Thyroid gland (tissue), 4 donors: ENCODE measurements around the gene POLN. TPM values are rescaled to one million over a fixed set of nuclear protein-coding genes. Genes with fewer than 3 reads are reported as not detected.

Experiments used
- DNase-seq, 2 donors: peaks; one replicate each; pipeline ENCODE4 v3.0.0-alpha.2; 2019
- H3K27ac ChIP-seq, 3 donors: fragments of 200-600 bp; sonication (generic); 1 replicate in 2 of 3; 2 replicates in 1 of 3; pipeline ENCODE4 v1.5.1; 2016 to 2019; ENCODE audit warnings: mild to moderate bottlenecking in 1 of 3, moderate library complexity in 1 of 3
- H3K27me3 ChIP-seq: fragments of 200-600 bp; sonication (generic); one replicate; pipeline ENCODE4 v1.5.1; 2019
- H3K36me3 ChIP-seq, 2 donors: fragments of 200-600 bp; sonication (generic); one replicate each; pipeline ENCODE4 v1.5.1; 2016 to 2019
- H3K4me1 ChIP-seq, 2 donors: fragments of 200-600 bp; sonication (generic); one replicate each; pipeline ENCODE4 v1.5.1; 2017 to 2019
- H3K4me3 ChIP-seq, 3 donors: fragments of 200-600 bp; sonication (generic); replicated peaks in 1 of 3; 1 replicate in 2 of 3; 2 replicates in 1 of 3; pipeline ENCODE4 v1.5.1; 2016; ENCODE audit warnings: mild to moderate bottlenecking in 1 of 3
- H3K9me3 ChIP-seq: fragments of 200-600 bp; sonication (generic); one replicate; pipeline ENCODE4 v1.5.1; 2017
- POLR2A ChIP-seq, 2 donors: fragments of 450-650 bp; IDR thresholded peaks; one replicate each; pipeline ENCODE4 v1.6.1; 2017; ENCODE audit warnings: antibody characterized with exemption in 2 of 2, mild to moderate bottlenecking in 2 of 2, moderate library complexity in 1 of 2
- WGBS, 2 donors: methylation state at CpG; one replicate each; pipeline ENCODE4 v1.1.5; 2017; 5-methylcytosine and 5-hydroxymethylcytosine counted together
- intact Hi-C: fragments of 100-400 bp; cut with DNase I; formaldehyde crosslinking; loops from one replicate; pipeline ENCODE4 v1.15.1; 2023
- total RNA-seq, 4 donors: library from RNA; depleted of rRNA; stranded (reverse); fragments of >200 nt; gene quantifications; one replicate each; pipeline ENCODE4 v1.2.3, GENCODE V29; 2016
- TF ChIP-seq, protein P1 (sequence below), 6 experiments: fragments of 200-600 bp in 3 of 6; fragments of 450-650 bp in 3 of 6; sonication (generic) in 3 of 6; IDR thresholded peaks; one replicate each; pipeline ENCODE4 v1.5.1; 2016 to 2019; ENCODE audit warnings: antibody characterized with exemption in 6 of 6, mild to moderate bottlenecking in 2 of 6, inconsistent platforms in 1 of 6, moderate library complexity in 1 of 6

POLN gene
- total RNA-seq, 4 donors from 2014 or later: 1.5 to 5.4 (median 3.0) TPM

DNA sequence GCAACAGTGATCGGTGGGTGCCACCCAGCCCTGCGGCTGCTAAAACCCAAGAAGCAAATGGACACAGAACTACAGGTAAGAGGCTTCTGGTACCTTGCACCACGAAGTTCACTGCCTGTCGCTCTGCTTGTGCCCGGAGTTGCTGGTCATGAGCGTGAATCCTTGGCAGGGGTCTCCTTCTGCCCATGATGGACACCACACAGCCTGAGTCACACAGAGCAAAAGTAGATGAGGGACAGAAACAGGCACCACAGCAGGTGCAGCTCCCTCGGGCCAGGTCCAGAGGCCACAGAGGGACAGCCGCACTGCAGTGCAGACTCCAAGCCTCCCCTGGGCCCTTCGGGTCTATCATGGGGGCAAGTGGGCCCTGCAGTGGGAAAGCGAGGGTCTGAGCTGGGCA lies 160.4 kb downstream of the POLN start:
- no peak for DNase-seq
- Histone ChIP-seq H3K27me3 (no peaks in the 10 kb centered on the region), H3K27ac (no peak overlapping the region), H3K36me3 (no peaks in the 10 kb centered on the region), H3K4me1 (no peaks in the 10 kb centered on the region), H3K4me3 (no peak overlapping the region), H3K9me3 (no peaks in the 10 kb centered on the region)
- 93 to 97% methylated on average over 10 of the region's 10 CpGs for WGBS, 2 donors
- TF ChIP-seq, protein P1, sequence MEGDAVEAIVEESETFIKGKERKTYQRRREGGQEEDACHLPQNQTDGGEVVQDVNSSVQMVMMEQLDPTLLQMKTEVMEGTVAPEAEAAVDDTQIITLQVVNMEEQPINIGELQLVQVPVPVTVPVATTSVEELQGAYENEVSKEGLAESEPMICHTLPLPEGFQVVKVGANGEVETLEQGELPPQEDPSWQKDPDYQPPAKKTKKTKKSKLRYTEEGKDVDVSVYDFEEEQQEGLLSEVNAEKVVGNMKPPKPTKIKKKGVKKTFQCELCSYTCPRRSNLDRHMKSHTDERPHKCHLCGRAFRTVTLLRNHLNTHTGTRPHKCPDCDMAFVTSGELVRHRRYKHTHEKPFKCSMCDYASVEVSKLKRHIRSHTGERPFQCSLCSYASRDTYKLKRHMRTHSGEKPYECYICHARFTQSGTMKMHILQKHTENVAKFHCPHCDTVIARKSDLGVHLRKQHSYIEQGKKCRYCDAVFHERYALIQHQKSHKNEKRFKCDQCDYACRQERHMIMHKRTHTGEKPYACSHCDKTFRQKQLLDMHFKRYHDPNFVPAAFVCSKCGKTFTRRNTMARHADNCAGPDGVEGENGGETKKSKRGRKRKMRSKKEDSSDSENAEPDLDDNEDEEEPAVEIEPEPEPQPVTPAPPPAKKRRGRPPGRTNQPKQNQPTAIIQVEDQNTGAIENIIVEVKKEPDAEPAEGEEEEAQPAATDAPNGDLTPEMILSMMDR (IDR thresholded peaks at IDR 0.05): no peak
- no peak for TF ChIP-seq POLR2A (IDR thresholded peaks at IDR 0.05)
- intact Hi-C loops: no loop called here

DNA sequence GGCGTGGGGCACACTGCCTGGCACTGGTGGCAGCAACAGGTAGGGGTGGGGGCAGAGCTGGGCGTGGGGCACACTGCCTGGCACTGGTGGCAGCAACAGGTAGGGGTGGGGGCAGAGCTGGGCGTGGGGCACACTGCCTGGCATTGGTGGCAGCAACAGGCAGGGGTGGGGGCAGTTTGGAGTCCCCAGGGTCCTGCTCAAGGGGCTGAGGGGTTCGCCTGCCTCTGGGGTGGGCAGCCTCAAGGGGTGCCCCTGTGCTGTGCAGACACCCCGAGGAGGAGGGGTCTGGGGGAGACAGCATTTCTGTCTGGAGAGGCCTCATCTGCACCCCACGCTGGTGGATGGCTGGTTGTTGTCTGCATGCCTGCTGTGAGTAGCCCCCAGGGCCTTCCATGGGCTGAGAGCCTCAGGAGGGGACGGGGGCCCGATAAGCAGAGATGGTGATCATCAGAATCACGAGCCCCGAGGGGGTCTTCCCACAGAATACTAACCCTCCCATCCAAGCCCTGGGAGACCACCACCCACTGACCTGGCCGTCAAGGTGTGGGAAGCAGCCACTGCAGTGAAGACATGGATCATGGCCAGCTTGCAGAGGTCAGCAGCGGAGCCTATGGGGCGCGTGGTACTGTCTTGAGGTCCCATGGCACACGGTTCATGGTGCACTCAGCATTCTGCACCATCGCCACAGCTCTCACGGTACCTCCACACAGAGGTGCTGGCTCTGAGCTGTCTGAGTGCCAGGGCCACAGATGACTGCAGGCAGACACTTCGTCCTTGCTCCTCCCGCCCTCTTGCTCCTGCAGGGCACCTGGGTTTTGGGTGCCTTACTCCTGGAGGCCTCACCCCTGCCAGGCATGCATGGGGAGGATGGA lies 161.3 kb downstream of the POLN start:
- no peak for DNase-seq

DNA sequence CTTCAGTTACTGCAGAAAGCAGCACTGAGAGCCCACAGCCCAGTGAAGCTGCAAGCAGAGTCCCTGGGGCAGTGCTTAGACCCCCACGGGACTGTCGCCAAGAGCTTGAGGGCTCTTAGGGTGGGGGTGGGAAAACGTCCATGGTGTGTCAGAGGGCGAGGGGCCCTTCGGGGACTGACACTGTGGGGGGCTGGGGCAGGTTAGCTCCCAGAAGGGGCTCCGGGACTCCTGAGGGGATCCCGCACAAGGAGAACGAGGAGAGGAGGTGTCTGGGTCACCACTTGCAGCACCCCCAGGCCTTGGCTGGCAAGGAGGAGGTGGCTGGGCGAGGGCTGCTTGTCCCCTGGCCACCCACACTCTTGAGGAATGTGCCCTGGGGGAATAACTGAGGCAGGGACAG lies 162.0 kb downstream of the POLN start:
- H3K9me3 ChIP-seq: no peaks in the 10 kb centered on the region
- H3K27me3 ChIP-seq: no peaks in the 10 kb centered on the region
- H3K27ac ChIP-seq: no peak overlapping the region
- intact Hi-C loops: no loop called here
- TF ChIP-seq, protein P1 (IDR thresholded peaks at IDR 0.05): no peak
- no peak for TF ChIP-seq POLR2A (IDR thresholded peaks at IDR 0.05)
- no peaks in the 10 kb centered on the region for H3K4me1 ChIP-seq
- WGBS, 2 donors: 64 to 100% methylated on average over 1 to 8 of the region's 9 CpGs
- H3K4me3 ChIP-seq: no peak overlapping the region
- H3K36me3 ChIP-seq: no peaks in the 10 kb centered on the region
- no peak for DNase-seq

More for the DNA sequence above, 161.3 kb downstream of the POLN start:
- no peaks in the 10 kb centered on the region for H3K9me3 ChIP-seq
- intact Hi-C loops: no loop called here
- no peaks in the 10 kb centered on the region for H3K4me1 ChIP-seq
- 84 to 98% methylated on average over 12 to 14 of the region's 19 CpGs for WGBS, 2 donors
- no peak overlapping the region for H3K27ac ChIP-seq
- no peak overlapping the region for H3K4me3 ChIP-seq
- no peak for TF ChIP-seq POLR2A (IDR thresholded peaks at IDR 0.05)
- TF ChIP-seq, protein P1 (IDR thresholded peaks at IDR 0.05): no peak
- no peaks in the 10 kb centered on the region for H3K36me3 ChIP-seq
- no peaks in the 10 kb centered on the region for H3K27me3 ChIP-seq

DNA sequence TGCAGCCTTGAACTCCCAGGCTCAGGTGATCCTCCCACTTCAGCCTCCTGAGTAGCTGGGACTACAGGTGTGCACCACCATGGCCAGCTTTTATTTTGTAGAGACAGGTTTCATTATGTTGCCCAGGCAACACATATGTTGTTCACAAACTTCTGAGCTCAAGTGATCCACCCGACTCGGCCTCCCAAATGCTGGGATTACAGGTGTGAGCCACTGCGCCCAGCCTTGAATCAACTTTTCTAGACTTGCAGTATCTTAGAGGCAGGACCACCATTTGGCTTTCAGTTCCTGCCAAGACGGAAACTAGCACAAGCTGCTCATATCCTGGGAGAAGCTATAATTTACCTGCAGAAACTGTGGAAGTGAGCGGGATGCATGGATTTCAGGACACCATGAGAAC lies 162.9 kb downstream of the POLN start:
- intact Hi-C loops: no loop called here
- Histone ChIP-seq H3K27ac (no peak overlapping the region), H3K4me3 (no peak overlapping the region), H3K36me3 (no peaks in the 10 kb centered on the region), H3K4me1 (no peaks in the 10 kb centered on the region), H3K9me3 (no peaks in the 10 kb centered on the region), H3K27me3 (no peaks in the 10 kb centered on the region)
- TF ChIP-seq, protein P1 (IDR thresholded peaks at IDR 0.05): no peak
- no peak for TF ChIP-seq POLR2A (IDR thresholded peaks at IDR 0.05)
- 95 to 97% methylated on average over 2 to 5 of the region's 5 CpGs for WGBS, 2 donors
- DNase-seq: no peak

DNA sequence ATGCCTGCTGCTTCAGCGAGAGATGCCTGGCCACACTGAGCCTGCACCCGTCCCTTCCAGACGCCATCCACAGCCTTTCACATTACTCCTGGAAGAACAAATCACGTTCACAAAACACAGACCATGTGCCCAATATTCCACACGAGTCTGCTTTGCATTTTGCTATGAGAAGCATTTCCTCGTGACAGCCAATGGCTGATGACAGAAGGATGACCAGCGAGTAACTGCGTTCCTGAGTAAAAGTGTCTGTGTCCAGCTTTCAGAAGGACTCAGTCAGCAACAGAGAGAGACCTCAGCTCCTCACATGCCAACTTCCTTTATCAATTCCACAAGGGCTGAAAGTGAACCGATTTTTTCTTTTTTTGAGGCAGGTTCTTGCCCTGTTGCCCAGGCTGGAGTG lies 163.3 kb downstream of the POLN start:
- Histone ChIP-seq H3K36me3 (no peaks in the 10 kb centered on the region), H3K4me1 (no peaks in the 10 kb centered on the region), H3K4me3 (no peak overlapping the region), H3K9me3 (no peaks in the 10 kb centered on the region), H3K27ac (no peak overlapping the region), H3K27me3 (no peaks in the 10 kb centered on the region)
- WGBS, 2 donors: 78 to 80% methylated on average over 9 of the region's 9 CpGs
- intact Hi-C loops: no loop called here
- TF ChIP-seq POLR2A (IDR thresholded peaks at IDR 0.05): no peak
- TF ChIP-seq, protein P1 (IDR thresholded peaks at IDR 0.05): no peak
- no peak for DNase-seq
